Adrenal gland (tissue), 5 donors: ENCODE data around the gene PTPN18.

ENCODE experiments used
- POLR2A ChIP-seq, 2 donors: fragments of 450-650 bp; IDR thresholded peaks; one replicate each; pipeline ENCODE4 v1.6.1; 2017; ENCODE audit warnings: antibody characterized with exemption in 2 of 2, mild to moderate bottlenecking in 2 of 2, moderate library complexity in 1 of 2
- TF ChIP-seq, protein P1 (sequence below), 6 experiments: fragments of 450-650 bp in 4 of 6; fragments of 200-600 bp in 2 of 6; sonication (generic) in 1 of 6; IDR thresholded peaks; 1 replicate in 5 of 6; 2 replicates in 1 of 6; pipeline versions ENCODE4 v1.5.1 to v1.8.0; 2016 to 2021; ENCODE audit warnings: antibody characterized with exemption in 6 of 6, mild to moderate bottlenecking in 2 of 6, moderate library complexity in 1 of 6
- donor health status: DM: no; HTN: no; CAD: no.

DNA sequence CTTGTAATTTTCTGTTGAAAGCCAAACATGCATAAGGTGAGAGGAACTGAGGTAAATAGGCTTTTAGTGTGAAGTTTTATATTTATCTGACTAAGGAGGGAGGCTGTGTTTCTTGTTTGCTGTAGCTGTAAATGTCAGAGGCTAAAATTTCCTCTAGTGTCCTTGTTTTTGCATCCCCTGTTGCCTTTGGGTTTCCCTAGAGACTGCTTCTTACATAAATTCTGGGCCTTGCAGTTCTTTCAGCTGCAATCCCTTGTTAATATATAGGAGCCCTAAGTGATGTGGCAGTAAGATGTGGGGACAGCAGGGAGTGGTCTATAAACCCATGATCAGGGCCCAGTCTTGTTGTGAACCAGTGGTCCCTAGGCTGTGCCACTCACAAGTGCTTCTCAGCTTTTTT lies 20.6 kb upstream of the PTPN18 start:
- TF ChIP-seq, protein P1, sequence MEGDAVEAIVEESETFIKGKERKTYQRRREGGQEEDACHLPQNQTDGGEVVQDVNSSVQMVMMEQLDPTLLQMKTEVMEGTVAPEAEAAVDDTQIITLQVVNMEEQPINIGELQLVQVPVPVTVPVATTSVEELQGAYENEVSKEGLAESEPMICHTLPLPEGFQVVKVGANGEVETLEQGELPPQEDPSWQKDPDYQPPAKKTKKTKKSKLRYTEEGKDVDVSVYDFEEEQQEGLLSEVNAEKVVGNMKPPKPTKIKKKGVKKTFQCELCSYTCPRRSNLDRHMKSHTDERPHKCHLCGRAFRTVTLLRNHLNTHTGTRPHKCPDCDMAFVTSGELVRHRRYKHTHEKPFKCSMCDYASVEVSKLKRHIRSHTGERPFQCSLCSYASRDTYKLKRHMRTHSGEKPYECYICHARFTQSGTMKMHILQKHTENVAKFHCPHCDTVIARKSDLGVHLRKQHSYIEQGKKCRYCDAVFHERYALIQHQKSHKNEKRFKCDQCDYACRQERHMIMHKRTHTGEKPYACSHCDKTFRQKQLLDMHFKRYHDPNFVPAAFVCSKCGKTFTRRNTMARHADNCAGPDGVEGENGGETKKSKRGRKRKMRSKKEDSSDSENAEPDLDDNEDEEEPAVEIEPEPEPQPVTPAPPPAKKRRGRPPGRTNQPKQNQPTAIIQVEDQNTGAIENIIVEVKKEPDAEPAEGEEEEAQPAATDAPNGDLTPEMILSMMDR (IDR thresholded peaks at IDR 0.05), result no peak
- TF ChIP-seq POLR2A (IDR thresholded peaks at IDR 0.05), result no peak
